Breast epithelium (tissue), 3 donors: Measurements from ENCODE around the gene FCRL6.

ENCODE experiments used
- POLR2A ChIP-seq: fragments of 450-650 bp; IDR thresholded peaks from one replicate; pipeline ENCODE4 v1.6.1; 2016; ENCODE audit warnings: antibody characterized with exemption, mild to moderate bottlenecking, moderate library complexity
- POLR2AphosphoS5 ChIP-seq, 3 donors: sonication (generic); formaldehyde crosslinking; IDR thresholded peaks; one replicate each; pipeline ENCODE4 v1.6.1; 2017; ENCODE audit warnings: antibody characterized with exemption in 3 of 3
- TF ChIP-seq, protein P1 (sequence below), 3 donors: fragments of 450-650 bp; IDR thresholded peaks; one replicate each; pipeline ENCODE4 v1.5.1; 2016 to 2017; ENCODE audit warnings: antibody characterized with exemption in 3 of 3, mild to moderate bottlenecking in 3 of 3, moderate library complexity in 3 of 3

- TF ChIP-seq, protein P1, sequence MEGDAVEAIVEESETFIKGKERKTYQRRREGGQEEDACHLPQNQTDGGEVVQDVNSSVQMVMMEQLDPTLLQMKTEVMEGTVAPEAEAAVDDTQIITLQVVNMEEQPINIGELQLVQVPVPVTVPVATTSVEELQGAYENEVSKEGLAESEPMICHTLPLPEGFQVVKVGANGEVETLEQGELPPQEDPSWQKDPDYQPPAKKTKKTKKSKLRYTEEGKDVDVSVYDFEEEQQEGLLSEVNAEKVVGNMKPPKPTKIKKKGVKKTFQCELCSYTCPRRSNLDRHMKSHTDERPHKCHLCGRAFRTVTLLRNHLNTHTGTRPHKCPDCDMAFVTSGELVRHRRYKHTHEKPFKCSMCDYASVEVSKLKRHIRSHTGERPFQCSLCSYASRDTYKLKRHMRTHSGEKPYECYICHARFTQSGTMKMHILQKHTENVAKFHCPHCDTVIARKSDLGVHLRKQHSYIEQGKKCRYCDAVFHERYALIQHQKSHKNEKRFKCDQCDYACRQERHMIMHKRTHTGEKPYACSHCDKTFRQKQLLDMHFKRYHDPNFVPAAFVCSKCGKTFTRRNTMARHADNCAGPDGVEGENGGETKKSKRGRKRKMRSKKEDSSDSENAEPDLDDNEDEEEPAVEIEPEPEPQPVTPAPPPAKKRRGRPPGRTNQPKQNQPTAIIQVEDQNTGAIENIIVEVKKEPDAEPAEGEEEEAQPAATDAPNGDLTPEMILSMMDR (IDR thresholded peaks at IDR 0.05) = no peak
- TF ChIP-seq POLR2A = no peak
- no peak for TF ChIP-seq POLR2AphosphoS5 (IDR thresholded peaks at IDR 0.05)
These were observed 45.8 kb upstream of the FCRL6 start for GRCh38 chr1:159756397-159756796.
